PC-9 (cell line): ENCODE results near the gene CRIP2.

Experiments used
- EZH2 ChIP-seq: fragments of 200-600 bp; sonication (generic); IDR thresholded peaks from 2 replicates; pipeline ENCODE4 v1.8.0; 2017; ENCODE audit warnings: antibody characterized with exemption, low read depth
- TF ChIP-seq, protein P1 (sequence below): fragments of 200-600 bp; sonication (generic); conservative IDR thresholded peaks from 2 replicates; pipeline ENCODE4 v1.6.1; 2017; ENCODE audit warnings: mixed run types, antibody characterized with exemption, mild to moderate bottlenecking, moderate library complexity

DNA sequence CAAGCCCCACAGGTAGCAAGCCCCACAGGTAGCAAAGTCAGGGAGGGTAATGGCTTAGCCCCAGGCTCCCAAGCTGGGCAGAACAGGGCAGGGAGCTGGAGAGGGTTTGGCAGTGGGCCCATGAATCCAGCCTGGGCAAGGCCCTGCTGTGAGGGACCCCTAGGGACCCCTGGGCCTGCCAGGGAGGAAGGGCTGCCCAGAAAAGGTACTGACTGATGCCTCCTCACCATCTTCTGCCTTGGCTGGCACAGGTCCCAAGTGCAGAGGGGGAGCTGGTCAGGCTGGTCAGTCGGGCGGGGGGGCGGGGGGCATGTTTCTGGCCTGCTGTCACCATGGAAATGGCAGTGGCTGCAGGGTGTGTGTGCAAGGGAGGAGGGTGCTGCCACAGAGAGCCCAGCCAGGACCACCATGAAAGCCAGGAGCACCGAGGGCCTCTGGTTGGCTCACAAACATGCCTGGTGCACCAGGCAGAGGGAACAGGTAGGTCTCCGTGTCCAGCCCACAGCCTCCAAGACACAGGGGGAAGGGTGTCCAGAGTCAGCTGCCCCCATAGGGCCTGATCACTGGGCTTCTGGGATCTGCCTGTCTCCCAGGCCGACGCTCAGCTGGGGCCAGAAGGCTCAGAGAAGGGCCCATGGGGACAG is 1.5 kb upstream of the CRIP2 start:
- TF ChIP-seq EZH2: no peak
- TF ChIP-seq, protein P1, sequence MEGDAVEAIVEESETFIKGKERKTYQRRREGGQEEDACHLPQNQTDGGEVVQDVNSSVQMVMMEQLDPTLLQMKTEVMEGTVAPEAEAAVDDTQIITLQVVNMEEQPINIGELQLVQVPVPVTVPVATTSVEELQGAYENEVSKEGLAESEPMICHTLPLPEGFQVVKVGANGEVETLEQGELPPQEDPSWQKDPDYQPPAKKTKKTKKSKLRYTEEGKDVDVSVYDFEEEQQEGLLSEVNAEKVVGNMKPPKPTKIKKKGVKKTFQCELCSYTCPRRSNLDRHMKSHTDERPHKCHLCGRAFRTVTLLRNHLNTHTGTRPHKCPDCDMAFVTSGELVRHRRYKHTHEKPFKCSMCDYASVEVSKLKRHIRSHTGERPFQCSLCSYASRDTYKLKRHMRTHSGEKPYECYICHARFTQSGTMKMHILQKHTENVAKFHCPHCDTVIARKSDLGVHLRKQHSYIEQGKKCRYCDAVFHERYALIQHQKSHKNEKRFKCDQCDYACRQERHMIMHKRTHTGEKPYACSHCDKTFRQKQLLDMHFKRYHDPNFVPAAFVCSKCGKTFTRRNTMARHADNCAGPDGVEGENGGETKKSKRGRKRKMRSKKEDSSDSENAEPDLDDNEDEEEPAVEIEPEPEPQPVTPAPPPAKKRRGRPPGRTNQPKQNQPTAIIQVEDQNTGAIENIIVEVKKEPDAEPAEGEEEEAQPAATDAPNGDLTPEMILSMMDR: no peak
